HUDEP-2 (cell line): ENCODE measurements around the gene MCTP1.

ENCODE experiments used
- DNase-seq, 76 experiments: peaks; one replicate each; lab custom pipeline; 2025; ENCODE audit not compliant: unreplicated experiment in 76 of 76; lab: John Stamatoyannopoulos, UW

Gene MCTP1

GRCh38 chr5:94784536-94785505 lies 500.1 kb downstream of the MCTP1 start:
- DNase-seq: no peak

DNA sequence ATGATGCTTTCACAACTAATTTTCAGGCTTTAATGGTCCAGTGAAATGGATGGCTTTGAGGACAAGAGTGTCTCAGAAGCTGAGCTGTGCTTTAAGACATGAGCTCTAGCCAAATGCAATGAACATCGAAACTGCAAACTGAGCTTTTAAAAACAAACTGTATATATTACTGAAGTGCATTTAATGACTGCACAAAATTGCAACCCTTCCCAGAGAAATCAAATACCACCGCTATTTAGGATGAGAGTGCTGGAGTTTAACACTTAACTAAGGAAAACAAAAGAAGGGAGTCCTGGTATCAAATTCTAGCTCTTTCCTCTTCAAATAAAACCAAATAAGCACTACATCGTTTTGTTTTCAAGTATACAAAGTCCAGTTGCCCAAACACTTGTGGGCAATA lies 502.5 kb downstream of the MCTP1 start:
- DNase-seq: no peak

DNA sequence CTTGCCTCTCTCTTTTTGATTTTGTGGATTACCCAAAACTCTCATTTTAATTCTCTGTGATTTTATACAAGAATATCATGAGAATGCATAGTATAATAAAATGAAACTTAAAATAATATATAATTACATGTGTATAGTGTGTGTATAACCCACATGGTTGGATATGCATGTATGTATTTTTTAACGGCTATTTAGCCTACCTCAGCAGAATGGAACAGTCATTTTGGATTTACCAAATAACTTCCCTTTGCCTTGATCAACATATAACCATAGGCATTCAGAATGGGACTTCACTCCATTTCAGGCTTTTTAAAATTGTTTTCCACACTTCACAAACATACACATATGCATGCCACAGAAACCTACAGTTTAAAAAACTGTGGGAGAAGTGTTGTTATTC lies 505.2 kb downstream of the MCTP1 start:
- DNase-seq: no peak

DNA sequence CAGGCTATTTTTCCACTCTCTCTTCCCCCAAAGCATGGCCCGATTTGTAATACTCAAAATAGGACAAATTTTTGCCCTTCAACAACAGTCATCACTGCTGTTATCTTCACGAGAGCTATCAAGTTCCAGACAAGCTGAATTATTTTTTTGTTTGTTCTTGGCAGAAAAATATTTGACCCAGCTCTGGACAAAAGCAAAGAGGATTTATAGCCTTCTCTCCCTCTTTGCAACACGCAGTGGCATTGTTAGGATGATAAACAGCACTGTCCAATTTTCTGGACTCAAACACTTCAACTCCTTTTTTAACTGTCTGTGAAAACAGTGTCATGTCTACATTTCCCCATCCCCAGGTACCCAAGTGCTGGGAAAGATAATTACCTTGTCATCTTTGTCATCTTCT lies 506.2 kb downstream of the MCTP1 start:
- no peak for DNase-seq

DNA sequence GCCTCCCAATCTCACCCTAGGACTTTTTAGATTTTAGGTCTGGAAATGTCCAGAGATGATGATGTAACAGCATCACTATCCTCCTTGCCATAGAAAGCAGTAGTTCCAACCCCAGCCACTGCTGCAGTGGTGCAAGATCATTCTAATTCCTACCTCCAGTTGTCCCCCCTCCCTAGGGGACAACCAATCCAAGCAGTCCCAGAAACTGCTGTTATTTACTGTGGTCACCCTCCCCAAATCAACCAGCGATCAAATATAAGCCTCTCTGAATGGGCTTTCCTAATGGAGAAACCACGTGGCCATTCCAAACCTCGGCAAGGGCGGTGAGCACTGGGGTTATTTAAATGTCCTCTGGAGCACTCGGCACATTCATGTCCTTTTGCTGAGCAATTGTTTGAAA lies 506.6 kb downstream of the MCTP1 start:
- DNase-seq: no peak

DNA sequence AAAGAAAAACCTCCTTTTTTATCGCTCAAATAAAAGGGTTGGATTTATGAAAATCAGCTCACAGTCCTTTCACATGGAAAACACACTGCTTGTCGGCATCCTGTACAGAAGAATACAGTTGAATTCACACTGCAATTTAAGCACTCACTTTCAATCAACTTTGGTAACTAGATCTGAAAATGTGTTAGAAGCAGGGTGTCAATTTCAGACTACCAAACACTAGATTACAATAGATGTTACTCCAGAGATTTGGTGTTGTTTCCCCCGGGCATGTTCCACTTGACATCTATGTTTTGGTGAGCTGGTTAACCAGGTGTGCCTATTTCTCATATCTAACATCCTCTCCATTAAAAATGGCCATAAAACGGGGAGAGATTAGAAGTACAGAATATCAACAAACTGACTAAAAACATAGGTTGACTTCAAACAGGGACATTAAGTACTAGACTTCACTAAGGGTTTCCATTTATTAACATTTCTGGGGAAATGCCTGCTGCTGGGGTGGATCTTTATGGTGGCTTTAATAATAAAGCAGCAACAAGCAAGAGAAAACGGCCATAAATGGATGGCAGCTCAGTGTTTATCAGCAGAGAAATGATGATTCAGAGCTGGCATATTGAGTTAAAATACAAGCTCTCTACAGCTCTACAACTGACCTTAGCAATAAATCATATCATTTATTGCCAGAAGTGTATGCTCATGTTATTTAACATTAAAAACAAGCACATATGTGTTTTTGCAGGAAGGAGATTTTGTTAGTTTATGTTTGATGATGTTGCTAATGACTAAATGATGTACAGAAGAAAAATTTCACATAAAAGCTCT lies 507.6 kb downstream of the MCTP1 start:
- DNase-seq: no peak

GRCh38 chr5:94776167-94776566 lies 508.7 kb downstream of the MCTP1 start:
- no peak for DNase-seq

GRCh38 chr5:94775088-94775487 lies 509.8 kb downstream of the MCTP1 start:
- DNase-seq: no peak

DNA sequence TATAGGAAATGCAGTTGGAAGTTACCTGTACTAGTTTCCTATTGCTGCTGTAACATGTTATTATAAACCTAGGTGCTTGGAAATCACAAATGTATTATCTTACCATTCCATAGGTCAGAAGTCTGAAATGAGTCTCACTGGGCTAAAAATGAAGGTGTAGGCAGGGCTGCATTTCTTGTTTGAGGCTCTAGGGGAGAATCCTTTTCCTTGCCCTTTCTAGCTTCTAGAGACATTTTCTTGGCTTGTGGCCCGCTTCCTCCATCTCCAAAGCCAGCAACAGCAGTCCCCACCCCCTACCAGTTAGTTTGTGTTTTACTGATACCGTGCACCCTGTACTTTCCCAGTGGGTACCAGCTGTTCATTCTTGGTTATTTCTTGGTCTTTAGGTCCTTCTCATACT lies 513.2 kb downstream of the MCTP1 start:
- DNase-seq: peak in 2 of 76 experiments; percentile 0 to 2

- DNase-seq: no peak
These were observed 514.9 kb downstream of the MCTP1 start for GRCh38 chr5:94769996-94770395.

DNA sequence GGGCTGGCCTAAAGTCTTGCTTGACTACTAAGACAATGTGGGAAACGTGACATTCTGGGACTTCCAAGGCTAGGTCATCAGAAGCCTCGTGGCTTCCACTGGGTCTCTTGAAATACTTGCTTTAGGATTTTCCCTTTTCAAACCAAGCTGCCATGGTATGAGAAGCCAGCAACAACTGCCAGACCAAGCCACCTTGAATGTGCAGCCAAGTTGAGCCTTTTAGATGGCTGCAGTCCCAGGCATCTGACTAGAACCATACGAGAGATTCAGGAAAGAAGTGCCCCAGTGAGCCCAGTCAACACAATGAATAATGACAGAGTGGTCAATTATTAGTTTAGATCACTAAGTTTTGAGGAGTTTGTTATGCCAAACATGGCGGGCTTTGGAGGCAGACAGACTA lies 523.1 kb downstream of the MCTP1 start:
- no peak for DNase-seq

GRCh38 chr5:94761055-94761454 lies 523.8 kb downstream of the MCTP1 start:
- DNase-seq: no peak

GRCh38 chr5:94759961-94760360 lies 524.9 kb downstream of the MCTP1 start:
- DNase-seq: no peak

- no peak for DNase-seq
These were observed 525.9 kb downstream of the MCTP1 start for GRCh38 chr5:94759022-94759421.

- DNase-seq: no peak
These were observed 530.1 kb downstream of the MCTP1 start for GRCh38 chr5:94754824-94755223.

DNA sequence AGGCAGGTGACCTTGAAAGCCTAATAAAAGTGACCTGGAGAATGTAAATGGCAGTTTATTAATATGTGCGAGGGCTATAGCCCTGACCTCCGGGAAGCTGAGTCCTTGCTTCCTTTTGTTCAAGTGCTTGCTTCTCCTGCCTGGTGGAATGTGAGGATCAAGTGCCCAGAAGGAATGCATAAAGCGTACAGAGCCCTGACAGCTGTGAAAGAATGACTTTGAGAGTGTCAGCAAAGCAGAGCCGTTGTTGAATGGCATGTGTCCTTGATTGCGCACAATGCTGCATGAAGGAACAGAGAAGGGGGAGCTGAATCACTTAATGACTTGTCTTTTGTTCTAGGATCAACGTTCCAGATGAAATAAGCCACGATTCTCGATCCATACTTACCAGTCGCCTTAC lies 533.4 kb downstream of the MCTP1 start:
- no peak for DNase-seq

- DNase-seq: no peak
These were observed 534.2 kb downstream of the MCTP1 start for GRCh38 chr5:94750681-94751080.

GRCh38 chr5:94749042-94749441 lies 535.9 kb downstream of the MCTP1 start:
- DNase-seq: no peak

- no peak for DNase-seq
These were observed 536.7 kb downstream of the MCTP1 start for GRCh38 chr5:94748212-94748611.

GRCh38 chr5:94747371-94747770 lies 537.5 kb downstream of the MCTP1 start:
- no peak for DNase-seq

GRCh38 chr5:94746731-94747124 lies 538.2 kb downstream of the MCTP1 start:
- no peak for DNase-seq
